ENCODE results near the gene ANKRD18A. TPM values are rescaled to one million over a fixed set of nuclear protein-coding genes. Genes with fewer than 3 reads are reported as not detected.

The ANKRD18A gene
- total and polyA plus RNA-seq, 2 of the 4 experiments (the other 2 are of a cell fraction): not detected

GRCh38 chr9:38650564-38650963, 30.2 kb upstream of the ANKRD18A start:
- intact Hi-C loops (cut with micrococcal nuclease) (no loop called here), in situ Hi-C loops (cut with MboI; ENCODE audit: low sequenced_read_pairs) (no loop called here), dilution Hi-C loops (cut with HindIII; ENCODE audit: low sequenced_read_pairs, unreplicated experiment) (no loop called here)
- no peak overlapping the region for H2AFZ ChIP-seq (replicated peaks; ENCODE audit: low read length, poor library complexity)
- H3K9ac ChIP-seq (ENCODE audit: low read depth, low read length): no peak overlapping the region
- no peak for DNase-seq
- no peak overlapping the region for H3K23ac ChIP-seq (ENCODE audit: low read depth, low read length)
- H2AK9ac ChIP-seq (replicated peaks; ENCODE audit: low read depth, low read length, poor library complexity): no peak overlapping the region
- H3K27me3 ChIP-seq (ENCODE audit: control insufficient read depth, insufficient read depth, low read length): peaks cover 2% of the 10 kb centered on the region
- H3K4ac ChIP-seq (ENCODE audit: low read depth, low read length): no peak overlapping the region
- no peak overlapping the region for H3K4me3 ChIP-seq (ENCODE audit: insufficient read depth, low read depth, low read length)
- no peaks in the 10 kb centered on the region for H3K9me3 ChIP-seq (ENCODE audit: control insufficient read depth, insufficient read depth, low read length)
- no peak overlapping the region for H3K14ac ChIP-seq (replicated peaks; ENCODE audit: low read depth, low read length)
- no peaks in the 10 kb centered on the region for H3K4me1 ChIP-seq (ENCODE audit: control insufficient read depth, insufficient read depth, low read length)
- no TSS peak for BruUV-seq (replicated peaks)
- no peak overlapping the region for H2BK5ac ChIP-seq (ENCODE audit: low read depth, low read length, poor library complexity, severe bottlenecking)
- no peak for ATAC-seq (ENCODE audit: low read depth)
- H3K79me1 ChIP-seq (ENCODE audit: low read depth in 1 of 2, low read length in 2 of 2): no peaks in the 10 kb centered on the region
- H3K18ac ChIP-seq (ENCODE audit: low read depth, low read length): no peak overlapping the region
- no peak overlapping the region for H4K8ac ChIP-seq (ENCODE audit: low read depth in 2 of 2, low read length in 2 of 2)
- no peak overlapping the region for H4K5ac ChIP-seq (ENCODE audit: low read depth, low read length)
- no peak overlapping the region for H2BK20ac ChIP-seq (ENCODE audit: low read depth, low read length)
- no peak overlapping the region for H4K91ac ChIP-seq (ENCODE audit: insufficient read depth, low read depth, low read length)
- no peak overlapping the region for H3K56ac ChIP-seq (ENCODE audit: extremely low read depth, insufficient read depth, low read length)
- H3K9me1 ChIP-seq (ENCODE audit: insufficient read depth, low read length): no peaks in the 10 kb centered on the region
- H3K27ac ChIP-seq (ENCODE audit: insufficient read depth, low read length): no peak overlapping the region
- no peak overlapping the region for H2BK120ac ChIP-seq (ENCODE audit: low read depth, low read length)
- no peak overlapping the region for H3K4me2 ChIP-seq (ENCODE audit: low read depth, low read length)
- H2BK15ac ChIP-seq (ENCODE audit: low read depth, low read length): no peak overlapping the region
- CTCF ChIA-PET: no interaction called here
- POLR2A ChIA-PET (ENCODE audit: unreplicated experiment): no interaction called here
- H4K20me1 ChIP-seq (ENCODE audit: insufficient read depth, low read length): no peaks in the 10 kb centered on the region
- TF ChIP-seq BHLHE40 (IDR thresholded peaks at IDR 0.05; ENCODE audit: low read depth, low read length): no peak
- no peak for TF ChIP-seq MAZ (IDR thresholded peaks at IDR 0.05; ENCODE audit: borderline replicate concordance, low read depth, low read length)
- no peak for TF ChIP-seq MXI1 (IDR thresholded peaks at IDR 0.05; ENCODE audit: borderline replicate concordance, low read depth, low read length)
- TF ChIP-seq MAFK (IDR thresholded peaks at IDR 0.05; ENCODE audit: low read depth, low read length): no peak
- no peak for TF ChIP-seq NFE2L2 (IDR thresholded peaks at IDR 0.05; ENCODE audit: low read depth, low read length)
- TF ChIP-seq RFX5 (IDR thresholded peaks at IDR 0.05; ENCODE audit: low read depth, low read length): no peak
- TF ChIP-seq FOS (IDR thresholded peaks at IDR 0.05; ENCODE audit: low read depth, low read length): no peak
- no peak for TF ChIP-seq SMC3 (IDR thresholded peaks at IDR 0.05; ENCODE audit: low read depth, low read length)
- no peak for TF ChIP-seq CHD1 (IDR thresholded peaks at IDR 0.05; ENCODE audit: low read depth, low read length)
- H2AK5ac ChIP-seq (ENCODE audit: low read depth, low read length): no peak overlapping the region
- H3K36me3 ChIP-seq (ENCODE audit: control insufficient read depth, insufficient read depth, low read length): no peaks in the 10 kb centered on the region
- WGBS, 2 experiments (ENCODE audit: extremely low coverage in 2 of 2, insufficient read length in 1 of 2): 65% methylated on average over 3 of the region's 8 CpGs; no CpG with 5 or more reads in 1 of the 2 experiments

Measured in IMR-90 (cell line).